ENCODE results near the gene DRD2. TPM values are rescaled to one million over a fixed set of nuclear protein-coding genes. Genes with fewer than 3 reads are reported as not detected.

The DRD2 gene
- total RNA-seq, 2 donors from 2014 or later: not detected

DNA sequence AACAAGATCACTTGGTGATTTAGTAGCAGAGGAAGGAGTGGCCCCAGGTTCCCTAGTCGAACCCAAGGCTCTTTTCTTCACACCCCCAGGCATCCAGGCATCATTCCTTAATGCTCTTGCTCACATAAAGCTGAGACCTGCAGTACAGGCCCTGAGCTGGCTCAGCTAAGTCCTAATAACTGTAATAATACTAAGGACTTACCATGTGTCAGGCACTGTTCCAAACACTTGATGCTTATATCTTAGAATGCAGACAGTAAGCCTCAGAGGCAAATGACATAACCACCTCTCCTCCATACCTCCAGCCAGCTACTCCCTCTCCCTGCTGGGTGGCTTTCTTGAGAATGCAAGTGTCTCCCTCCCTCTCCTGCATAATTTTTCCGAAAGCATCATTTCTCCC, 54.4 kb downstream of the DRD2 start:
- ATAC-seq (no peak), DNase-seq (ENCODE audit: low spot score in 2 of 2) (no peak)
- H3K9me3 Mint-ChIP-seq: no peaks in the 10 kb centered on the region
- H3K27ac Mint-ChIP-seq: no peak overlapping the region
- no peaks in the 10 kb centered on the region for H3K36me3 Mint-ChIP-seq

GRCh38 chr11:113419454-113420003, 55.7 kb downstream of the DRD2 start:
- H3K27ac Mint-ChIP-seq: peak overlapping the region in 1 of 2 donors; percentile 77
- no peaks in the 10 kb centered on the region for H3K9me3 Mint-ChIP-seq
- no peak for ATAC-seq
- H3K36me3 Mint-ChIP-seq: no peaks in the 10 kb centered on the region
- no peak for DNase-seq (ENCODE audit: low spot score in 2 of 2)

GRCh38 chr11:113417428-113417827, 57.8 kb downstream of the DRD2 start:
- no peaks in the 10 kb centered on the region for H3K36me3 Mint-ChIP-seq
- ATAC-seq: no peak
- no peak overlapping the region for H3K27ac Mint-ChIP-seq
- H3K9me3 Mint-ChIP-seq: no peaks in the 10 kb centered on the region
- DNase-seq (ENCODE audit: low spot score in 2 of 2): no peak

DNA sequence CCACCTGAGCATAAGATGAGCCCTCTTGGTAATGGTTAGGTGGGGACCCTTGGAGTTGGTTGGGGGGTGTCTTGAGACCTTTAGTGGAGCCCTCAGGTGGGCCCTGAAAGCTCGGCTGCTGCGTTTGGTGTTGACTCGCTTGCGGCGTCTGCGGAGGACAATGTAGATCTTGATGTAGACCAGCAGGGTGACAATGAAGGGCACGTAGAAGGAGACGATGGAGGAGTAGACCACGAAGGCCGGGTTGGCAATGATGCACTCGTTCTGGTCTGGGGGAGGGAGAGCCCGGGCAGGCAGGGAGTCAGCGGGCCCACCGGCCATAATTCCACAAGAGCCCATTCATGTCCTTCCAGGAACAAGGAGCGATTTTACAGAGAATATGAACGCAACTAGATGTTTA, 59.9 kb downstream of the DRD2 start:
- no peaks in the 10 kb centered on the region for H3K9me3 Mint-ChIP-seq
- no peaks in the 10 kb centered on the region for H3K36me3 Mint-ChIP-seq
- no peak for ATAC-seq
- DNase-seq (ENCODE audit: low spot score in 2 of 2): no peak
- no peak overlapping the region for H3K27ac Mint-ChIP-seq

GRCh38 chr11:113412675-113413074, 62.5 kb downstream of the DRD2 start:
- H3K36me3 Mint-ChIP-seq: no peaks in the 10 kb centered on the region
- H3K27ac Mint-ChIP-seq: no peak overlapping the region
- DNase-seq (ENCODE audit: low spot score in 2 of 2): no peak

DNA sequence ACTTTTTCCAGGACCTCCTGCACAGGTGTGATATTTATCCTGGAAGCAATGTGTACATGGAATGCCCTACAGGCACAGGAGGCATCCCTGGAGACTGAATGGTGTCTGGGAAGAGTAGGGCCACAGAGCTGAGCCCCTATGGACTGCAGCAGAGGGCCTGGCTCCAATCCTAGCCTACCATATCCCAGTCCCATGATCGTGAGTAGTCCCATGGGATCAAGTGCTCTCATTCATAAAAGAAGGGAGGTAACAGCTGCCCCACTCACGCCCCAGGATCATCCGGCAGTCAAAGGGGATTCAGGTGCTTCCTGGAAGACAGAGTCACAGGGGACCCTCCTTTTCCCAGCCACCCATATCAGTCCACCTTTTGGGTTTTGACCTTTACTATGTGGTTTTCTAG, 63.7 kb downstream of the DRD2 start:
- H3K9me3 Mint-ChIP-seq: no peaks in the 10 kb centered on the region
- DNase-seq (ENCODE audit: low spot score in 2 of 2) (no peak), ATAC-seq (no peak)
- H3K36me3 Mint-ChIP-seq: no peaks in the 10 kb centered on the region
- H3K27ac Mint-ChIP-seq: peak overlapping the region in 1 of 2 donors; percentile 27

More at GRCh38 chr11:113412675-113413074, 62.5 kb downstream of the DRD2 start:
- no peak for ATAC-seq
- no peaks in the 10 kb centered on the region for H3K9me3 Mint-ChIP-seq

GRCh38 chr11:113410414-113411135, 64.6 kb downstream of the DRD2 start:
- Mint-ChIP-seq H3K27ac (no peak overlapping the region), H3K9me3 (no peaks in the 10 kb centered on the region), H3K36me3 (no peaks in the 10 kb centered on the region)
- DNase-seq (ENCODE audit: low spot score in 2 of 2): no peak
- ATAC-seq: no peak

DNA sequence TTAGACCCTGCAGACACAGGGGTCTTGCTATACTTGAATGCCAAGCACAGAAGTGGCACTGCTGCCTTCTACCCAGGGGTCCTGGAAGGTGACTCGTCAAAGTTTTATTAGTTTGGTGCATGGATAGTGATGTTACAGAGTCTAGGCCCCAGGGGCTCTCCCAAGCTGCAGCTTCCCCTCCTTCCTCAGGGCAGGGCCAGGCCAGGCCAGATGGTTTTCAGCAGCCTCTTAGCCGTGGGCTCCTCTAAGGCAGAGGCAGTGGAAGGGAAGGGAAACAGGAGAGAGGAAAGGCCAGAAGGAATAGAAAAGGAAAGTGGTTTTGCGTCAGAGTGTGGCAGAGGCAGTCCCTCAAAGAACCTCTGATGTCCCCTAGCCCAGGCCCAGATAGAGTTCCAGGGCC, 65.7 kb downstream of the DRD2 start:
- DNase-seq (ENCODE audit: low spot score in 2 of 2) (no peak), ATAC-seq (no peak)
- Mint-ChIP-seq H3K27ac (no peak overlapping the region), H3K9me3 (no peaks in the 10 kb centered on the region), H3K36me3 (no peaks in the 10 kb centered on the region)

GRCh38 chr11:113408887-113409286, 66.3 kb downstream of the DRD2 start:
- ATAC-seq (no peak), DNase-seq (ENCODE audit: low spot score in 2 of 2) (no peak)
- H3K36me3 Mint-ChIP-seq: no peaks in the 10 kb centered on the region
- no peak overlapping the region for H3K27ac Mint-ChIP-seq
- no peaks in the 10 kb centered on the region for H3K9me3 Mint-ChIP-seq

DNA sequence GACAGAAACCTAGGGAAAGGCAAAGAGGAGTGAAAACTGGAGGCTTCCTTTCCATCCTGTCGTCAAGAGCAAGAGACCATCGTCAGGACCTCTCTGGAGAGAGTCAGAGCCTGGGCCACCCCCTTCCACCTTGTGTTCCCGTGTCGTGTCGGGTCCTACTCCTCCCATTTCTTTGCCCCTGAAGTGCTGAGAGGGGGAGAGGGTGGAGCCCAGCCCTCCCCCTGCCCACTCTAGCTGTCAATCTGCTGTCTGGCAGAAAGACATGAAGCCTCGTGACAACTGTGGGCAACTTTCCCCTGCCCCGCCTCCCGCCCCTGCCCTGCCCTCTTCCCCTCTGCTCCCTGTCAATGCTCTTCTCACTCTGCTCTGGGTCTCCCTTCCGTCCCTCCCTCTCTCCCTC, 67.0 kb downstream of the DRD2 start:
- no peaks in the 10 kb centered on the region for H3K9me3 Mint-ChIP-seq
- no peak for DNase-seq (ENCODE audit: low spot score in 2 of 2)
- ATAC-seq: no peak
- no peaks in the 10 kb centered on the region for H3K36me3 Mint-ChIP-seq
- no peak overlapping the region for H3K27ac Mint-ChIP-seq

DNA sequence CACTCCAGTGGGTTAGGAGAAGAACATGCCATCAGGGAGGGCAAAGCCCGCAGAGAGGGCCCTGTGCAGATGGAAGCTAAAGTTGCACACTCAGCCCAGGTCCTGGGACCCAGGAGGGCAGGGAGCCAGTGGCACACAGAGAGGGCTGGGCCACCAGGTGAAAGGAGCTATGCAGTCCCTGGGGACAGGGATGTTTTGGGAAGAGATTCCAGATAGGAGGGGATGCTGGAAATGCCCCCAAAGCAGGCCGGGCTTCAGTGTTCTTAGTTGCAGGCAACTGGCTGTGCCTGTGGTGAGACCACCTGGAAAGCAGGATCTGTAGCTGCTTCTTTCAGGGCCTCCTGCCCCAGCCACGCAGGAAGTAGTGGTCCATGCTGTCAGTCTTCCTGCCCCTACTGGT, 68.0 kb downstream of the DRD2 start:
- DNase-seq (ENCODE audit: low spot score in 2 of 2): no peak
- H3K36me3 Mint-ChIP-seq: no peaks in the 10 kb centered on the region

DNA sequence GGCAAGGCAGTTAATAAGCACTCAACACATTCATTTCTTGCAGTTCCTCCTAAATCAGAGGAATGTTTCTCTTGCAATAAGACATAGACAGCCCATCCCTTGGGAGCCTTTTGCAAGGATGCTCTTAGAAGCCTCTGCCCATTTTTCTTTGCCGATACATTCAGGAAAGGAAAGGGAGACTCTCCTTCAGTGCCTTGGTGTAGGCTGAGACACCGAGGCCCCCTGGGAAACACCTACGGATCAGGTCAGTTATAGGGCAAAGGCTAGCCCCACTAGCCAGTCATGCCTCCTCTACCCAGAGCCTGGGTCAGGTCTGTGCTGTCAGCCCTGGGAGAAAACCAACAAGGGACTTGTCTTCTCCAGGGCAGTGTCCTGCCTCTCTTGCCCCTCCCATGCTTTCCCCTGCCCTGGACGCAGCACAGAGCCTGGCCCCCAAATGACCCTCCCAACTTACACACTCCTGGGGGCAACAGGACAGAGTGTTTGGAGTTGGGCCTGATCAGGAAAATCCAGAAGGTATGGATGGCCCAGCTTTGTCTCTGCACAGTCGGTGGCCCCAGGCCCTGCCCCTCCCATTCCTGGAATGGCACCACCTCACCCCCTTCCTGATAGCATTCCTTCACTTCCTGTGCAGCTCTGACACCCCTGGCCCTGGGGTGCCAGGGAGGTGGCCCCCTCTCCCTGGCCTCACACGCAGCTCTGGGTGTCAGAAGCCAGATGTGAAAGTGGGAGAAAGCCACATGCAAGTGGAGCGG, 69.3 kb downstream of the DRD2 start:
- ATAC-seq (no peak), DNase-seq (ENCODE audit: low spot score in 2 of 2) (no peak)
- no peaks in the 10 kb centered on the region for H3K36me3 Mint-ChIP-seq
- H3K9me3 Mint-ChIP-seq: no peaks in the 10 kb centered on the region
- H3K27ac Mint-ChIP-seq: no peak overlapping the region

More for the DNA sequence above, 68.0 kb downstream of the DRD2 start:
- H3K27ac Mint-ChIP-seq: peak overlapping the region in 1 of 2 donors; percentile 82
- no peaks in the 10 kb centered on the region for H3K9me3 Mint-ChIP-seq
- no peak for ATAC-seq

GRCh38 chr11:113404859-113405430, 70.3 kb downstream of the DRD2 start:
- H3K9me3 Mint-ChIP-seq: no peaks in the 10 kb centered on the region
- H3K27ac Mint-ChIP-seq: no peak overlapping the region
- H3K36me3 Mint-ChIP-seq: no peaks in the 10 kb centered on the region
- DNase-seq (ENCODE audit: low spot score in 2 of 2) (no peak), ATAC-seq (no peak)

GRCh38 chr11:113401718-113402117, 73.5 kb downstream of the DRD2 start:
- Mint-ChIP-seq H3K27ac (no peak overlapping the region), H3K9me3 (no peaks in the 10 kb centered on the region), H3K36me3 (no peaks in the 10 kb centered on the region)
- DNase-seq (ENCODE audit: low spot score in 2 of 2) (no peak), ATAC-seq (no peak)

- Mint-ChIP-seq H3K9me3 (no peaks in the 10 kb centered on the region), H3K27ac (no peak overlapping the region), H3K36me3 (no peaks in the 10 kb centered on the region)
- no peak for ATAC-seq
- no peak for DNase-seq (ENCODE audit: low spot score in 2 of 2)
Measured at GRCh38 chr11:113400631-113401230, 74.5 kb downstream of the DRD2 start.

GRCh38 chr11:113398669-113399430, 76.3 kb downstream of the DRD2 start:
- ATAC-seq (no peak), DNase-seq (ENCODE audit: low spot score in 2 of 2) (no peak)
- Mint-ChIP-seq H3K9me3 (no peaks in the 10 kb centered on the region), H3K36me3 (no peaks in the 10 kb centered on the region), H3K27ac (no peak overlapping the region)

All from activated naive CD4-positive, alpha-beta T cell treated with anti-CD3 and anti-CD28 coated beads, Interleukin-2, amount 50 U/mL, for 72 hours (primary cell).